Loucy (cell line): ENCODE measurements around the gene RBFA.

Source experiments
- EZH2phosphoT487 ChIP-seq: fragments of 200-600 bp; IDR thresholded peaks from 2 replicates; pipeline ENCODE4 v1.6.1; 2018; ENCODE audit warnings: antibody characterized with exemption, mild to moderate bottlenecking, moderate library complexity, borderline replicate concordance
- TF ChIP-seq, protein P1 (sequence below): fragments of 200-600 bp; sonication (generic); conservative IDR thresholded peaks from 2 replicates; pipeline ENCODE4 v1.5.1; 2014; ENCODE audit warnings: mild to moderate bottlenecking, antibody characterized with exemption, low read length

- TF ChIP-seq, protein P1, sequence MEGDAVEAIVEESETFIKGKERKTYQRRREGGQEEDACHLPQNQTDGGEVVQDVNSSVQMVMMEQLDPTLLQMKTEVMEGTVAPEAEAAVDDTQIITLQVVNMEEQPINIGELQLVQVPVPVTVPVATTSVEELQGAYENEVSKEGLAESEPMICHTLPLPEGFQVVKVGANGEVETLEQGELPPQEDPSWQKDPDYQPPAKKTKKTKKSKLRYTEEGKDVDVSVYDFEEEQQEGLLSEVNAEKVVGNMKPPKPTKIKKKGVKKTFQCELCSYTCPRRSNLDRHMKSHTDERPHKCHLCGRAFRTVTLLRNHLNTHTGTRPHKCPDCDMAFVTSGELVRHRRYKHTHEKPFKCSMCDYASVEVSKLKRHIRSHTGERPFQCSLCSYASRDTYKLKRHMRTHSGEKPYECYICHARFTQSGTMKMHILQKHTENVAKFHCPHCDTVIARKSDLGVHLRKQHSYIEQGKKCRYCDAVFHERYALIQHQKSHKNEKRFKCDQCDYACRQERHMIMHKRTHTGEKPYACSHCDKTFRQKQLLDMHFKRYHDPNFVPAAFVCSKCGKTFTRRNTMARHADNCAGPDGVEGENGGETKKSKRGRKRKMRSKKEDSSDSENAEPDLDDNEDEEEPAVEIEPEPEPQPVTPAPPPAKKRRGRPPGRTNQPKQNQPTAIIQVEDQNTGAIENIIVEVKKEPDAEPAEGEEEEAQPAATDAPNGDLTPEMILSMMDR: no peak
- no peak for TF ChIP-seq EZH2phosphoT487
These were observed 49.1 kb upstream of the RBFA start for GRCh38 chr18:79985172-79985571.
